ENCODE results near the gene ZNF175.

- TF ChIP-seq SUZ12 (IDR thresholded peaks at IDR 0.05; ENCODE audit: extremely low read depth, insufficient read depth, insufficient read length) (no peak), YY1 (IDR thresholded peaks at IDR 0.05; ENCODE audit: insufficient read depth, insufficient read length) (no peak)
Measured at GRCh38 chr19:51610576-51610975, 39.5 kb downstream of the ZNF175 start.

All from NT2/D1 (cell line).